DOHH2 (cell line): ENCODE results near the gene SPN.
A peak's percentile ranks its signal among the peaks of the same experiment; 100 is the strongest.
"Not testable (repeated sequence)": the region's sequence is repeated elsewhere in the genome, so short reads cannot be mapped to it uniquely, and the experiment has no call there.

ENCODE experiments used
- H3F3A ChIP-seq: fragments of 200-600 bp; sonication (generic), shearing (Covaris generic); 2 replicates; pipeline ENCODE4 v1.6.0; 2016; ENCODE audit warnings: antibody characterized with exemption, mild to moderate bottlenecking; ENCODE audit not compliant: control insufficient read depth, insufficient read depth
- H3K27ac ChIP-seq: fragments of 200-600 bp; sonication (generic); 2 replicates; pipeline ENCODE4 v1.5.1; 2014; ENCODE audit warnings: low read depth, mild to moderate bottlenecking, low read length, moderate library complexity
- H3K27me3 ChIP-seq: fragments of 200-600 bp; sonication (generic); 2 replicates; pipeline ENCODE4 v1.6.1; 2014; ENCODE audit warnings: mild to moderate bottlenecking, low read length, mixed read lengths; ENCODE audit not compliant: control insufficient read depth
- H3K36me3 ChIP-seq: fragments of 200-600 bp; sonication (generic); 2 replicates; pipeline ENCODE4 v1.6.1; 2014; ENCODE audit warnings: mild to moderate bottlenecking, low read length, moderate library complexity, mixed read lengths; ENCODE audit not compliant: control insufficient read depth
- H3K4me1 ChIP-seq: fragments of 200-600 bp; sonication (generic); 2 replicates; pipeline ENCODE4 v1.6.1; 2014; ENCODE audit warnings: mild to moderate bottlenecking, low read length, mixed read lengths; ENCODE audit not compliant: control insufficient read depth
- H3K4me2 ChIP-seq: fragments of 200-600 bp; sonication (generic); 2 replicates; pipeline ENCODE4 v1.6.0; 2014; ENCODE audit warnings: mild to moderate bottlenecking, low read length, moderate library complexity
- H3K4me3 ChIP-seq: fragments of 200-600 bp; sonication (generic); 2 replicates; pipeline ENCODE4 v1.5.1; 2014; ENCODE audit warnings: mild to moderate bottlenecking, low read length, mixed read lengths
- H3K79me2 ChIP-seq: fragments of 200-600 bp; sonication (generic); 2 replicates; pipeline ENCODE4 v1.6.1; 2014; ENCODE audit warnings: mild to moderate bottlenecking, low read length, mixed read lengths; ENCODE audit not compliant: control insufficient read depth
- H3K9me2 ChIP-seq: fragments of 200-600 bp; sonication (generic); replicated peaks from 2 replicates; pipeline ENCODE4 v1.6.1; 2014; ENCODE audit warnings: mild to moderate bottlenecking, low read length, mixed read lengths; ENCODE audit not compliant: control insufficient read depth
- H3K9me3 ChIP-seq: fragments of 200-600 bp; sonication (generic); 2 replicates; pipeline ENCODE4 v1.6.1; 2014; ENCODE audit warnings: antibody characterized with exemption, low read length, mixed read lengths; ENCODE audit not compliant: control insufficient read depth, insufficient read depth
- H4K20me1 ChIP-seq: fragments of 200-600 bp; sonication (generic); 2 replicates; pipeline ENCODE4 v1.6.0; 2014; ENCODE audit warnings: low read depth, mild to moderate bottlenecking, antibody characterized with exemption, low read length, moderate library complexity; ENCODE audit not compliant: control insufficient read depth, insufficient read depth
- CTCF ChIP-seq: fragments of 200-600 bp; sonication (generic); IDR thresholded peaks from one replicate; pipeline ENCODE4 v1.5.1; 2014; ENCODE audit warnings: antibody characterized with exemption, mild to moderate bottlenecking, low read depth, low read length; ENCODE audit not compliant: poor library complexity, severe bottlenecking
- EZH2phosphoT487 ChIP-seq: fragments of 200-600 bp; sonication (generic); IDR thresholded peaks from 2 replicates; pipeline ENCODE4 v1.6.1; 2017; ENCODE audit warnings: borderline replicate concordance, mild to moderate bottlenecking, antibody characterized with exemption, low read length, moderate library complexity, mixed read lengths

The SPN gene

GRCh38 chr16:29701214-29701555 lies 38.1 kb downstream of the SPN start:
- Histone ChIP-seq H3K4me3 (peak overlapping the region; percentile 61), H3K79me2 (no peaks in the 10 kb centered on the region), H3K27me3 (no peaks in the 10 kb centered on the region), H4K20me1 (no peaks in the 10 kb centered on the region), H3F3A (peaks cover 15% of the 10 kb centered on the region), H3K4me1 (peaks cover 37% of the 10 kb centered on the region), H3K4me2 (peak overlapping the region; percentile 78), H3K27ac (peak overlapping the region; percentile 72), H3K36me3 (no peaks in the 10 kb centered on the region), H3K9me3 (no peaks in the 10 kb centered on the region), H3K9me2 (no peaks in the 10 kb centered on the region)
- TF ChIP-seq EZH2phosphoT487, result no peak
- no peak for TF ChIP-seq CTCF

- Histone ChIP-seq H3K79me2 (no peaks in the 10 kb centered on the region), H4K20me1 (no peaks in the 10 kb centered on the region), H3K4me3 (peak overlapping the region; percentile 61), H3K36me3 (no peaks in the 10 kb centered on the region), H3K9me3 (no peaks in the 10 kb centered on the region), H3K4me1 (peaks cover 37% of the 10 kb centered on the region), H3F3A (peaks cover 15% of the 10 kb centered on the region), H3K4me2 (peak overlapping the region; percentile 78), H3K27ac (peak overlapping the region; percentile 72), H3K9me2 (no peaks in the 10 kb centered on the region), H3K27me3 (no peaks in the 10 kb centered on the region)
- TF ChIP-seq CTCF (no peak), EZH2phosphoT487 (no peak)
Measured at GRCh38 chr16:29702269-29702668, 39.2 kb downstream of the SPN start.

- Histone ChIP-seq H3K9me2 (no peaks in the 10 kb centered on the region), H4K20me1 (no peaks in the 10 kb centered on the region), H3K27ac (no peak overlapping the region), H3K4me2 (no peak overlapping the region), H3K9me3 (no peaks in the 10 kb centered on the region), H3K4me1 (peaks cover 46% of the 10 kb centered on the region), H3K27me3 (no peaks in the 10 kb centered on the region), H3F3A (peaks cover 15% of the 10 kb centered on the region), H3K4me3 (no peak overlapping the region), H3K36me3 (no peaks in the 10 kb centered on the region), H3K79me2 (no peaks in the 10 kb centered on the region)
- TF ChIP-seq EZH2phosphoT487, result no peak
- TF ChIP-seq CTCF, result no peak
Measured at GRCh38 chr16:29705030-29705429, 42.0 kb downstream of the SPN start.

GRCh38 chr16:29707160-29707559 lies 44.1 kb downstream of the SPN start:
- not testable (repeated sequence) for H3K36me3 ChIP-seq, H3K9me2 ChIP-seq, H3F3A ChIP-seq, H3K27me3 ChIP-seq, H3K9me3 ChIP-seq, H4K20me1 ChIP-seq, H3K4me3 ChIP-seq, H3K79me2 ChIP-seq, H3K27ac ChIP-seq, H3K4me2 ChIP-seq
- peaks cover 36% of the 10 kb centered on the region for H3K4me1 ChIP-seq
